SW480 (cell line): Measurements from ENCODE around the gene ARHGEF10L.

Experiments used
- DNase-seq: peaks from one replicate; pipeline ENCODE4 v3.0.0-alpha.2; 2016; ENCODE audit warnings: low spot score

Gene ARHGEF10L

DNA sequence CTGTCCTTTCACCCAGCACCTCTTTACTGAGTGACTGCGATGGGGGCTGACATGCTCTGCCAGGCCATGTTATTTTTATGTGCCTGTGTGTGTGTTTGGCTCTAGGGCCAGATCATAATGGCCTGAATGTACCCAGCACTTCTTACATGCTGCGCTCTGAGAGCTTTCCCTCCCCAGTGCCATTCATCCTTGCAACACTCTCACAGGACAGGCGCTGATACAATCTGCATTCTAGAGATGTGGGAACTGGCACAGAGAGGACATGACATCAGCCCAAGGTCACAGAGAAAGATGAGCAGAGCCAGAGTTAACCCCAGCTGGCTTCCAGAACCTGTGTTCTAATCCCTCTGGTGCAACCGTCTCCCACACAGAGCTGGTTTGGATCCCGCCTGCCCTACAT is 54.5 kb downstream of the ARHGEF10L start:
- DNase-seq = no peak

DNA sequence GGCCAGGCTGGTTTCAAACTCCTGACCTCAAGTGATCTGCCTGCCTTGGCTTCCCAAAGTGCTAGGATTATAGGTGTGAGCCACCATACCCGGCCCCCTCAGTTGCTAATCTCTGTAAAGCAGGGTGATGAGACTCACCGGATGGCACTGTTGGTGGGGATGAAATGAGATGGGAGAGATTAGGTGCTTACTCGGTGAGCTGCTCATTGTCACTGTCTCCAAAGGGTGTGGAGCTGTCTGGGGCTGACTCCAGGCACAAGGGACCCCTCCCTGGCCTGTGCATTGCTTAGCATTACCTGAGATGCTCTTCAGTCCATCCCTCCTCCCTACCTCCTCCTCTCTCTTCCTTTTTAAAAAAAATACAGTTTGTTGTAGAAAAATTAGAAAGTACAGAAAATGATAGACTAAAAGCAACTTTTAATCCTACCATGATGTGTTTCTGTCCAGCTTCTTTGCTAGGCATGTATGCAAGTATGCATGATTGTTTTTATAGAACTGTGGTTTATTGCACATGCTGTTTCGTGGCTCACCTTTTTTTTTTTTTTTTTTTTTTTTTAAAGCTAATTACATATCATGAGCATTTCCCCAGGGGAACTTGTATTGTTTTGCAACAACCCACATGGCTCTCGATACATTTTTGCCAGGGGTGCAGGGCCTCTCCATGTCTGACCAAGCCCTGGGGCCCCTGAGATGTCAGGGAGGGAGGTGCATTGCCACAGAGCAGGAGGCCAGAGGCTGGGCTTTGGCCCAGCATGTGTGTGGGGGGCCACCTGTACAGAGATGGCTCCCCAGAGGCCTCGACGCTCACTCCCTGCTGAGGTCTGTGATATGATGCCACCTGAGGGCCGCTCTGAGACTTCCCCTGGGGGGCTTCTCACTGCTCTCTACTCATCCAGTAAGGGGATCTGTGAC is 55.4 kb downstream of the ARHGEF10L start:
- no peak for DNase-seq

DNA sequence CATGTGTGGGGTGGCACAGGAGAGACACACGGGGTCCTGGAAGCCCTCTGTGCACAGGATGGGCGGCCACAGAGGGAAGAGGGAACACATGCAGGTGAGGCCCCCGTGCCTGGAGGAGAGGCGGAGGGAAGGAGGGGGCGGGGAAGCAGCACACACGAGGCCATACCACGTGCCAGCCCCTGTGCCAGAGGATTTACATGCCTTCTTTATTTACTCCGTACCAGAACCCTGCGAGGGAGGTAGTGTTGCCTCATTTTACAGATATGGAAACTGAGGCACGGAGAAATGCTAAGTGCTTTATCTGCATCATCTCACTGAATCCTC is 56.1 kb downstream of the ARHGEF10L start:
- no peak for DNase-seq

DNA sequence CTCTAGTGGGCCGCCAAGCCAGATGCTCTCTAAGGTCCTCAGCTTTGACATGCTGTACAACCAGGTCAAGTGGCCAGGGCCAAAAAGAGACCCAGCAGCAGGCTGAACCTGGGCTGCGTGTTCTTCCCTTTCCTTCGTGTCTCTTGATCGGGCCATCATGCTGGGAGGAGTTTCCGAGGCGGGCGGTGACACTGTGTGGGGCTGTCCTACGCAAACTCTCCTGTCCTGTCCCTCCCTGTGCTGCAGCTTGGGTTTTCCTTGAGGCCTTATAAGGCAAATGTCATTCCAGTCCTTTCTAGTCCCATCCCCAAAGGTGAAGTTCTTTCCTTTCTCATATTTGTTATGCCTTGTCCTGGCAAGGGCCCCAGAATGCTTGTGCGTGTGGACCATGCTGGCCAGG is 56.7 kb downstream of the ARHGEF10L start:
- no peak for DNase-seq

- DNase-seq = peak; percentile 53
Observed at GRCh38 chr1:17596651-17597509, 57.4 kb downstream of the ARHGEF10L start.

GRCh38 chr1:17597651-17598050 is 58.2 kb downstream of the ARHGEF10L start:
- no peak for DNase-seq

DNA sequence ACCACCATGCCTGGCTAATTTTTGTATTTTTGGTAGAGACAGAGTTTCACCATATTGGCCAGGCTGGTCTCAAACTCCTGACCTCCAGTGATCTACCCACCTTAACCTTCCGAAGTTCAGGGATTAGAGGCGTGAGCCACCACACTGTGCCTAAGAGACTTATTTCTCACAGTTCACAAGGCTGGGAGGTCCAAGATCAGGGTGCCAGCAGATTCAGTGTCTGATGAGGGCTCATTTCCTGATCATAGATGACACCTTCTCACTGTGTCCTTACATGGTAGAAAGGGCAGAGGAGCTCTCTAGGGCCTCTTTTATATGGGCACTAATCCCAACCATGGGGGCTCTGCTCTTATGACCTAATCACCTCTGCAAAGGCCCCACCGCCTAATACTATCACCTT is 58.8 kb downstream of the ARHGEF10L start:
- no peak for DNase-seq

GRCh38 chr1:17599291-17599953 is 59.9 kb downstream of the ARHGEF10L start:
- no peak for DNase-seq

DNA sequence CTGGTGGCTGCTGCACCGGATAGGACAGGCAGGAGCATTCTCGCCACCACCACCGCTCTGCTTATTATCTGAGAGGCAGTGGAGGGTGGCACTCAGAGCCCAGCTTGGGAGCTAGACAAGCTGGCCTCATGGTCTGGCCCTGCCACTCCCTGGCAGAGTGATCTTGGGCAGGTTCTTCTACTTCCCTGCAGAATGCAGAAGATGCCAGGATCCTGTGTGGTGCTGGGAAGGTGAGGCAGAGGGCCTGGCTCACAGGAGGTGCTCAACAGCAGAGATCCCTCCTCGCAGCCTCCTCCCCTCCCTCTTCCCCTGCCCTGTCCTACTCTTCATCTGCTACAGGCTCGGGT is 60.4 kb downstream of the ARHGEF10L start:
- DNase-seq = no peak

DNA sequence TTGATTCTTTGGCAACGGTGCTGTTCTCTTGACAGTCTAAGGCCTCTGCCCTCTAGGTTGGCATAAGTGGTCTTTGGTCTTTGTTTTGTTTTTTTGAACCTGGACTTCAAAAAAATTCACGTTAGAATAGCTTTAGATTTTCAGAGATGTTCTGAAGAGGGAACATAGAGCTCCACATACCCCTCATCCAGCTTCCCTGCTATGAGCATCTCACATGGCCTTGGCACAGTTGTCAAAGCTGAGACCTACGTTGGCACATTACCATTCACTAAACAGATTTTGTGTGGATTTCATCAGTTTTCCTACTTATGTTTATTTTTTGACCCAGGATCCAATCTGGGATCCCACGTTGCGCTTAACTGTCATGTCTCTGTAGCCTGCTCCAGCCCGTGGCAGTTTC is 60.8 kb downstream of the ARHGEF10L start:
- DNase-seq = no peak

GRCh38 chr1:17601643-17602382 is 62.3 kb downstream of the ARHGEF10L start:
- DNase-seq = no peak

GRCh38 chr1:17603091-17603841 is 63.8 kb downstream of the ARHGEF10L start:
- DNase-seq = no peak

DNA sequence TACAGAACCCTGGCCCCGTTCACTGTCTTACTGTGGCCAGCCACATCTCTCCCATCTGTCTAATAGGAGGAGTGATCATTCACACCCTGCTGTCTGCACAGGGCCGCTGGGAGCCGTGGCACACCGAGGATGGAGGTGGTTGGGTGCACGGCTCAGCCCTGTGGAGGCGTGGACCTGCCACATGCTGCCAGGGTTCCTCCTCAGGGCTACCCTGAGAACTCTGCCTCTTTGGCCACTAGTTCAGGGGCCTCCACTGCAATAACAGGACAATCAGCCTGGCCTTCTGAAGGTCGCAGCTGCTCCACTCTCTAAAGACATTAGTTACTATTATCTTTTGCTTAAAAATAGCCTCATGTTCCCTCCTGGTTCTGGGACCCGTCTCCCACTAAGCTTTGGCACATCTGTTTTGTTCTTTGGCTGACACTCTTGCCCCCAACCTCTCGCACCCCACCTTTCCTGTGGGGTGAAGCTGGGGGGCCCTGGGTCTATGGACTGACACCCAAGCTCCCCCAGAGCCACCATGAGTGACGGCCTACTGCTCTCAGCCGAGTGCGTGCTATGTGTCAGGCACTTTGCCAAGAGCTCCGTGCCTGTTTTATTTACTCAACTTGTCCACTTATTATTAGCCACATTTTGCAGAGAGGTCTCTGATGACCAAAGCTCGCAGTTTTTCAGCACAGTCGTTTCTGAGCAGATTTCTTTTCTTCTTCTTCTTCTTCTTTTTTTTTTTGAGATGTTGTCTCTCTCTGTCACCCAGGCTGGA is 66.3 kb downstream of the ARHGEF10L start:
- no peak for DNase-seq

- peak; percentile 52 for DNase-seq
Observed at GRCh38 chr1:17606826-17607440, 67.4 kb downstream of the ARHGEF10L start.

- no peak for DNase-seq
Observed at GRCh38 chr1:17607644-17608581, 68.4 kb downstream of the ARHGEF10L start.

DNA sequence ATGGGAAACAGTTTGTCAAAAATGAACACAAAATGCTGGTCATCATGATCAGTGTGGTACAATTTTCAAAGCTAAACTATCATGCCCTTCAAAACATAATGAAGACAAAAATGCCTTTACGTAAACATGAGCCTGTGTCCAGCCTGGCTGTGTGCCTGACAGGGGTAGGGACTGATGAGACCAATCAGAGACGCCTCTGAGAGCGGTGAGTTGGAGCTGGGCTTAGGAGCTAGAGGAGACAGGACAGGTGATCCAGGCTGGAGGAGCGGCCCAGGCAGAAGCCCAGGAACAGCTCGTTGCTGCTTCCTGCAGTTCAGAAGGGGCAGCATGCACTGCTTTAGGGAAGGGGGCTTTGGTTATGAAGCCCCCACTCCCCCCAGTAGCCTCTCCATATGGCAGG is 70.0 kb downstream of the ARHGEF10L start:
- no peak for DNase-seq

DNA sequence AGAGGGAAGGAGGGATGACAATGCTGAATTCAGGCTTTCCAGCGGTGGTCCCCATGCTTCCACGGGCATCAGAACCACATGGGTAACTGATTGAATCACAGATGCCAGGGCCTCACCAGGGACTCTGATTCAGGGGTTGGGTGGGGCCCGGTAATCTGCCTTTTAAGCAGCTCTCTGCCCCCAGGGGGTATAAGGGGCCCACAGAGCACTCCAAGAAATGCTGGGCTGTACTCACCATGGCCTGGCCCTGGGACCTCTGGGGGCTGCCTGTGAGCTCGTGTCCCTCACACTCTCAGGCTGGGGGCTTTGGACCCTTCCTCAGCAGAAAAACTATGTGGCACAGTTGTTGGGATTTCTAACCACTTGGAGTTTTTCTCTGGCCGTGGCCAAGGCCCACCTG is 70.6 kb downstream of the ARHGEF10L start:
- no peak for DNase-seq

- no peak for DNase-seq
Observed at GRCh38 chr1:17610713-17611112, 71.2 kb downstream of the ARHGEF10L start.

- DNase-seq = no peak
Observed at GRCh38 chr1:17611991-17612390, 72.5 kb downstream of the ARHGEF10L start.
